Fibroblast of mammary gland (primary cell): ENCODE measurements around the gene P3R3URF.

ENCODE experiments used
- DNase-seq: peaks from one replicate; pipeline ENCODE4 v3.0.0-alpha.2; 2010; ENCODE audit warnings: low read depth
- H3K4me3 ChIP-seq: 2 replicates; pipeline ENCODE4 v1.5.1; 2011; ENCODE audit warnings: low read depth, mild to moderate bottlenecking, low read length, moderate library complexity; ENCODE audit not compliant: control insufficient read depth
- CTCF ChIP-seq: conservative IDR thresholded peaks from 2 replicates; pipeline ENCODE4 v1.5.1; 2011; ENCODE audit warnings: low read depth, low read length, inconsistent platforms; ENCODE audit not compliant: control insufficient read depth, insufficient read depth

The P3R3URF gene

GRCh38 chr1:46153732-46154131, 22.6 kb downstream of the P3R3URF start:
- no peak overlapping the region for H3K4me3 ChIP-seq
- DNase-seq, result no peak
- no peak for TF ChIP-seq CTCF

- no peak overlapping the region for H3K4me3 ChIP-seq
- DNase-seq, result no peak
- TF ChIP-seq CTCF, result no peak
Observed at GRCh38 chr1:46153228-46153627, 23.1 kb downstream of the P3R3URF start.

- no peak for TF ChIP-seq CTCF
- H3K4me3 ChIP-seq, result no peak overlapping the region
- DNase-seq, result peak; percentile 34
Observed at GRCh38 chr1:46152016-46152415, 24.3 kb downstream of the P3R3URF start.

GRCh38 chr1:46150085-46150484, 26.2 kb downstream of the P3R3URF start:
- H3K4me3 ChIP-seq, result no peak overlapping the region
- DNase-seq, result no peak
- TF ChIP-seq CTCF, result no peak

- DNase-seq, result no peak
- no peak overlapping the region for H3K4me3 ChIP-seq
- no peak for TF ChIP-seq CTCF
Observed at GRCh38 chr1:46148318-46148717, 28.0 kb downstream of the P3R3URF start.

GRCh38 chr1:46137916-46138315, 38.4 kb downstream of the P3R3URF start:
- no peak for TF ChIP-seq CTCF
- peak overlapping the region; percentile 9 for H3K4me3 ChIP-seq
- DNase-seq, result peak; percentile 35

- no peak for TF ChIP-seq CTCF
- DNase-seq, result no peak
- no peak overlapping the region for H3K4me3 ChIP-seq
Observed at GRCh38 chr1:46136711-46137110, 39.6 kb downstream of the P3R3URF start.
